HCT116 (cell line): ENCODE data around the gene PLB1. TPM values are rescaled to one million over a fixed set of nuclear protein-coding genes. Genes with fewer than 3 reads are reported as not detected.

Experiments
- ATAC-seq: fragments of 200-7000 bp; cut with Tn5 transposase; 2 replicates; pipeline ENCODE4 v1.9.1; 2020; ENCODE audit warnings: mild to moderate bottlenecking, moderate library complexity
- BruUV-seq: library from RNA; stranded (reverse); fragments of 400-500 nt; replicated peaks from 2 replicates; lab custom pipeline; 2021; lab: Mats Ljungman, UMichigan
- CTCF ChIA-PET: fragments of 300-600 bp; sonication (Branson Sonifier 250); formaldehyde crosslinking; loops from one replicate; lab custom pipeline; 2021; ENCODE audit warnings: antibody characterized with exemption; lab: Charles Lee
- POLR2A ChIA-PET: fragments of 300-600, 350-600 bp; sonication (Branson Sonifier 250); formaldehyde crosslinking; loops from one replicate; lab custom pipeline; 2021; ENCODE audit warnings: antibody characterized with exemption; lab: Charles Lee
- RAD21 ChIA-PET, 2 experiments: fragments of 300-600 bp; sonication (Branson Sonifier 250); formaldehyde crosslinking; loops; one replicate each; lab custom pipeline; 2023; ENCODE audit warnings: low total read pairs in 2 of 2; ENCODE audit not compliant: uncharacterized antibody in 2 of 2, unreplicated experiment in 2 of 2, low non-redundant PET in 1 of 2; lab: Charles Lee
- DNase-seq: peaks from one replicate; pipeline ENCODE4 v3.0.0-alpha.2; 2010; ENCODE audit warnings: low read depth, low spot score
- H2AFZ ChIP-seq: fragments of 200-600 bp; shearing (Covaris generic), sonication (generic); 2 replicates; pipeline ENCODE4 v1.6.1; 2017; ENCODE audit warnings: low read depth, mixed run types, mixed read lengths, antibody characterized with exemption, low read length; ENCODE audit not compliant: poor library complexity, severe bottlenecking
- H3K27ac ChIP-seq: 2 replicates; pipeline ENCODE4 v1.5.1; 2012; ENCODE audit warnings: low read depth, low read length
- H3K27me3 ChIP-seq: fragments of 200-600 bp; sonication (generic); 2 replicates; pipeline ENCODE4 v1.6.1; 2016; ENCODE audit warnings: mixed run types, low read length, mixed read lengths; ENCODE audit not compliant: insufficient read depth
- H3K36me3 ChIP-seq, 2 experiments: fragments of 200-500 bp in 1 of 2; fragments of 200-600 bp in 1 of 2; sonication (Bioruptor generic) in 1 of 2; sonication (generic) in 1 of 2; 2 replicates each; pipeline versions ENCODE4 v1.5.1 to v1.6.1; 2014 to 2016; ENCODE audit warnings: low read length in 2 of 2, inconsistent platforms in 1 of 2, mixed read lengths in 1 of 2, mixed run types in 1 of 2; ENCODE audit not compliant: insufficient read depth in 2 of 2, control insufficient read depth in 1 of 2
- H3K4me1 ChIP-seq, 2 experiments: fragments of 200-600 bp in 1 of 2; sonication (generic) in 1 of 2; 2 replicates each; pipeline versions ENCODE4 v1.5.1 to v1.6.1; 2012 to 2017; ENCODE audit warnings: low read length in 2 of 2, inconsistent platforms in 1 of 2, mild to moderate bottlenecking in 1 of 2, mixed read lengths in 1 of 2, mixed run types in 1 of 2, moderate library complexity in 1 of 2; ENCODE audit not compliant: insufficient read depth in 2 of 2, control insufficient read depth in 1 of 2
- H3K4me2 ChIP-seq: fragments of 200-600 bp; sonication (generic); 2 replicates; pipeline ENCODE4 v1.6.1; 2017; ENCODE audit warnings: mixed run types, low read length, mixed read lengths
- H3K4me3 ChIP-seq, 2 experiments: fragments of 200-600 bp in 1 of 2; sonication (generic) in 1 of 2; replicated peaks in 1 of 2; 2 replicates each; pipeline ENCODE4 v1.5.1; 2011 to 2016; ENCODE audit warnings: low read length in 2 of 2, control low read depth in 1 of 2, low read depth in 1 of 2, mild to moderate bottlenecking in 1 of 2, mixed read lengths in 1 of 2, mixed run types in 1 of 2
- H3K79me2 ChIP-seq: fragments of 200-600 bp; sonication (generic); 2 replicates; pipeline ENCODE4 v1.6.1; 2017; ENCODE audit warnings: mild to moderate bottlenecking, mixed run types, low read length, moderate library complexity, mixed read lengths; ENCODE audit not compliant: insufficient read depth
- H3K9ac ChIP-seq: fragments of 200-600 bp; sonication (generic); 2 replicates; pipeline ENCODE4 v1.6.1; 2016; ENCODE audit warnings: low read length, mixed read lengths
- H3K9me2 ChIP-seq: fragments of 200-600 bp; sonication (generic), shearing (Covaris generic); 2 replicates; pipeline ENCODE4 v1.6.1; 2017; ENCODE audit warnings: mixed run types, mild to moderate bottlenecking, moderate library complexity; ENCODE audit not compliant: insufficient read depth
- H3K9me3 ChIP-seq, 2 experiments: fragments of 200-500 bp in 1 of 2; fragments of 200-600 bp in 1 of 2; sonication (Bioruptor generic) in 1 of 2; sonication (generic) in 1 of 2; 2 replicates each; pipeline ENCODE4 v1.6.1; 2014 to 2017; ENCODE audit warnings: low read length in 2 of 2, mixed read lengths in 2 of 2, inconsistent platforms in 1 of 2, low read depth in 1 of 2, mild to moderate bottlenecking in 1 of 2, mixed run types in 1 of 2, moderate library complexity in 1 of 2; ENCODE audit not compliant: control insufficient read depth in 1 of 2, insufficient read depth in 1 of 2
- H4K20me1 ChIP-seq: fragments of 200-600 bp; sonication (generic), shearing (Covaris generic); 2 replicates; pipeline ENCODE4 v1.6.1; 2017; ENCODE audit warnings: mixed run types, mild to moderate bottlenecking, moderate library complexity; ENCODE audit not compliant: insufficient read depth
- ATF3 ChIP-seq: IDR thresholded peaks from 2 replicates; pipeline ENCODE4 v1.6.1; 2012
- CEBPB ChIP-seq: IDR thresholded peaks from 2 replicates; pipeline ENCODE4 v1.6.1; 2012; ENCODE audit warnings: low read depth
- EZH2 ChIP-seq: fragments of 200-600 bp; sonication (generic); IDR thresholded peaks from 2 replicates; pipeline ENCODE4 v1.6.1; 2017; ENCODE audit warnings: antibody characterized with exemption, mixed run types
- MAX ChIP-seq: IDR thresholded peaks from 2 replicates; pipeline ENCODE4 v1.6.1; 2012
- POLR2AphosphoS5 ChIP-seq: IDR thresholded peaks from 2 replicates; pipeline ENCODE4 v1.6.1; 2011; ENCODE audit warnings: mild to moderate bottlenecking, low read depth, low read length, moderate library complexity
- REST ChIP-seq: IDR thresholded peaks from 2 replicates; pipeline ENCODE4 v1.6.1; 2012; ENCODE audit warnings: low read depth
- SIN3A ChIP-seq: IDR thresholded peaks from 2 replicates; pipeline ENCODE4 v1.6.1; 2012; ENCODE audit warnings: low read depth
- TCF7L2 ChIP-seq: IDR thresholded peaks from 2 replicates; pipeline ENCODE4 v1.7.0; 2011; ENCODE audit warnings: borderline replicate concordance, inconsistent platforms; ENCODE audit not compliant: insufficient read depth, insufficient read length; ENCODE audit errors: extremely low read depth
- ZFX ChIP-seq: fragments of 450-650 bp; IDR thresholded peaks from 2 replicates; pipeline ENCODE4 v1.6.1; 2017
- intact Hi-C: fragments of 100-400 bp; cut with micrococcal nuclease; formaldehyde crosslinking; loops from 2 replicates; pipeline ENCODE4 v1.10.0; 2022
- total RNA-seq: library from RNA; stranded (reverse); gene quantifications from one replicate; pipeline ENCODE4 v1.2.1, GENCODE V29; 2021; ENCODE audit not compliant: unreplicated experiment

Gene PLB1
- total RNA-seq, 1 experiment from 2014 or later = 0.49 TPM

GRCh38 chr2:28683100-28683706 lies 187.3 kb downstream of the PLB1 start (continued):
- TF ChIP-seq SIN3A (no peak), MAX (peak; percentile 66)

- H3K79me2 ChIP-seq = no peaks in the 10 kb centered on the region
- no peak overlapping the region for H3K4me2 ChIP-seq
- H3K4me1 ChIP-seq = peaks cover 17 to 39% of the 10 kb centered on the region in 2 experiments
- no peaks in the 10 kb centered on the region for H3K27me3 ChIP-seq
- H3K9ac ChIP-seq = no peak overlapping the region
- TF ChIP-seq POLR2AphosphoS5 (no peak), REST (no peak), EZH2 (no peak), ZFX (no peak), CEBPB (no peak), SIN3A (no peak), TCF7L2 (no peak), ATF3 (no peak)
- H3K36me3 ChIP-seq = no peaks in the 10 kb centered on the region
- ATAC-seq = no peak
- no peaks in the 10 kb centered on the region for H3K9me2 ChIP-seq
- DNase-seq = no peak
- ChIA-PET CTCF (no interaction called here), POLR2A (no interaction called here), RAD21 (no interaction called here)
- intact Hi-C loops = no loop called here
- no peak overlapping the region for H3K27ac ChIP-seq
- no peak overlapping the region for H3K4me3 ChIP-seq
- peak overlapping the region; percentile 54 for H2AFZ ChIP-seq
- H3K9me3 ChIP-seq = no peaks in the 10 kb centered on the region
- no peaks in the 10 kb centered on the region for H4K20me1 ChIP-seq
- no TSS peak for BruUV-seq
Measured at GRCh38 chr2:28684142-28684858, 188.4 kb downstream of the PLB1 start.
